ENCODE results near the gene DCTN5.

GRCh38 chr16:23712976-23713375 lies 71.7 kb downstream of the DCTN5 start, which contains the start of gene ERN2:
- TF ChIP-seq GATA2 (IDR thresholded peaks at IDR 0.05; ENCODE audit: low read depth, low read length), result no peak
- no peak for TF ChIP-seq GATA3 (IDR thresholded peaks at IDR 0.05; ENCODE audit: low read depth, low read length)

Data from SH-SY5Y (cell line).